Keratinocyte (primary cell): ENCODE measurements around the gene LYPD1. TPM values are rescaled to one million over a fixed set of nuclear protein-coding genes. Genes with fewer than 3 reads are reported as not detected.

Source experiments
- DNase-seq: peaks from one replicate; pipeline ENCODE4 v3.0.0-alpha.2; 2011; ENCODE audit warnings: low read depth, missing footprints, low spot score
- FAIRE-seq: peaks from 2 replicates; lab custom pipeline; 2011; peaks lifted over from hg19 to GRCh38; lab: Jason Lieb, UNC
- H2AFZ ChIP-seq: 2 replicates; pipeline ENCODE4 v1.6.0; 2012; ENCODE audit warnings: low read length, control low read depth, inconsistent platforms; ENCODE audit not compliant: control insufficient read depth
- H3K27ac ChIP-seq: 2 replicates; pipeline ENCODE4 v1.5.1; 2011; ENCODE audit warnings: low read length; ENCODE audit not compliant: control insufficient read depth, insufficient read depth
- H3K27me3 ChIP-seq: 3 replicates; pipeline ENCODE4 v1.6.0; 2011; ENCODE audit warnings: low read length; ENCODE audit not compliant: control insufficient read depth, insufficient read depth; ENCODE audit errors: extremely low read depth
- H3K36me3 ChIP-seq, 2 experiments: 2 replicates in 1 of 2; 3 replicates in 1 of 2; pipeline ENCODE4 v1.5.1; 2011; ENCODE audit warnings: low read length in 2 of 2, mild to moderate bottlenecking in 1 of 2; ENCODE audit not compliant: control insufficient read depth in 2 of 2, insufficient read depth in 2 of 2; ENCODE audit errors: extremely low read depth in 1 of 2
- H3K4me1 ChIP-seq: 3 replicates; pipeline ENCODE4 v1.5.1; 2011; ENCODE audit warnings: low read length; ENCODE audit not compliant: control insufficient read depth, insufficient read depth; ENCODE audit errors: extremely low read depth
- H3K4me2 ChIP-seq: 3 replicates; pipeline ENCODE4 v1.6.0; 2011; ENCODE audit warnings: low read depth, low read length; ENCODE audit not compliant: control insufficient read depth, insufficient read depth; ENCODE audit errors: extremely low read depth
- H3K4me3 ChIP-seq, 3 experiments: fragments of 200-600 bp in 1 of 3; sonication (generic) in 1 of 3; 2 replicates in 2 of 3; 3 replicates in 1 of 3; pipeline ENCODE4 v1.5.1; 2011 to 2016; ENCODE audit warnings: low read length in 3 of 3, mild to moderate bottlenecking in 3 of 3, control low read depth in 2 of 3, inconsistent platforms in 1 of 3, low read depth in 1 of 3, mixed read lengths in 1 of 3, mixed run types in 1 of 3, moderate library complexity in 1 of 3; ENCODE audit not compliant: control insufficient read depth in 2 of 3, insufficient read depth in 2 of 3; ENCODE audit errors: extremely low read depth in 1 of 3
- H3K79me2 ChIP-seq: 2 replicates; pipeline ENCODE4 v1.6.0; 2012; ENCODE audit warnings: low read length; ENCODE audit not compliant: control insufficient read depth, insufficient read depth
- H3K9ac ChIP-seq: 3 replicates; pipeline ENCODE4 v1.6.0; 2011; ENCODE audit warnings: low read length; ENCODE audit not compliant: control insufficient read depth, insufficient read depth; ENCODE audit errors: extremely low read depth
- H3K9me1 ChIP-seq: 3 replicates; pipeline ENCODE4 v1.6.0; 2011; ENCODE audit warnings: low read length; ENCODE audit not compliant: control insufficient read depth, insufficient read depth; ENCODE audit errors: extremely low read depth
- H3K9me3 ChIP-seq: 2 replicates; pipeline ENCODE4 v1.5.1; 2012; ENCODE audit warnings: low read depth, low read length; ENCODE audit not compliant: control insufficient read depth
- H4K20me1 ChIP-seq: 3 replicates; pipeline ENCODE4 v1.6.0; 2011; ENCODE audit warnings: low read length; ENCODE audit not compliant: control insufficient read depth, insufficient read depth; ENCODE audit errors: extremely low read depth
- CTCF ChIP-seq, 3 experiments: IDR thresholded peaks in 1 of 3; conservative IDR thresholded peaks in 1 of 3; optimal IDR thresholded peaks in 1 of 3; 2 replicates in 2 of 3; 3 replicates in 1 of 3; pipeline versions ENCODE3 to v1.5.1; 2011; ENCODE audit warnings: low read length in 3 of 3, mild to moderate bottlenecking in 3 of 3, moderate library complexity in 2 of 3, control low read depth in 1 of 3, inconsistent platforms in 1 of 3; ENCODE audit not compliant: insufficient read depth in 2 of 3; ENCODE audit errors: extremely low read depth in 1 of 3
- EZH2 ChIP-seq: IDR thresholded peaks from one replicate; pipeline ENCODE4 v1.6.1; 2012; ENCODE audit warnings: inconsistent platforms, mild to moderate bottlenecking, low read length, moderate library complexity
- dilution Hi-C: fragments of 300-500 bp; cut with MboI; formaldehyde crosslinking; loops from one replicate; pipeline ENCODE4 v1.7.0; 2020; ENCODE audit warnings: low sequenced_read_pairs; ENCODE audit not compliant: extremely low pct_ligation_motif_present
- polyA plus RNA-seq, 5 experiments: library from polyadenylated mRNA; depleted of rRNA in 3 of 5; stranded (reverse) in 3 of 5; stranded (forward) in 1 of 5; unstranded in 1 of 5; fragments of >200 nt; gene quantifications; 1 replicate in 1 of 5; 2 replicates in 3 of 5; 3 replicates in 1 of 5; pipeline versions ENCODE4 v1.2.1 to v1.2.3, GENCODE V29; 2011 to 2012; ENCODE audit warnings: missing spikeins in 2 of 5, low read depth in 1 of 5, low replicate concordance in 1 of 5

Gene LYPD1
- polyA plus RNA-seq, 1 donor (not counting 4 experiments of a cell fraction or from before 2014, with no cell fraction given): 0.03 TPM

- Histone ChIP-seq H3K79me2 (no peaks in the 10 kb centered on the region), H3K4me1 (no peaks in the 10 kb centered on the region), H3K27ac (no peak overlapping the region), H3K9me1 (no peaks in the 10 kb centered on the region), H3K36me3 (no peaks in the 10 kb centered on the region), H2AFZ (no peak overlapping the region), H3K9ac (no peak overlapping the region), H4K20me1 (no peaks in the 10 kb centered on the region), H3K9me3 (no peaks in the 10 kb centered on the region), H3K4me2 (no peak overlapping the region), H3K4me3 (no peak overlapping the region), H3K27me3 (no peaks in the 10 kb centered on the region)
- TF ChIP-seq EZH2 (no peak), CTCF (optimal IDR thresholded peaks at IDR 0.05 in 1 of 3, IDR thresholded peaks at IDR 0.05 in 1 of 3, conservative IDR thresholded peaks at IDR 0.05 in 1 of 3; ENCODE audit: extremely low read depth in 1 of 3, insufficient read depth in 2 of 3, low read length in 3 of 3) (no peak)
- no peak for FAIRE-seq
- dilution Hi-C loops: no loop called here
- DNase-seq: no peak
Observed at GRCh38 chr2:132691556-132691955, 21.6 kb upstream of the LYPD1 start.

GRCh38 chr2:132690664-132691303 lies 20.8 kb upstream of the LYPD1 start:
- Histone ChIP-seq H3K27me3 (no peaks in the 10 kb centered on the region), H3K9me3 (no peaks in the 10 kb centered on the region), H4K20me1 (no peaks in the 10 kb centered on the region), H3K79me2 (no peaks in the 10 kb centered on the region), H3K27ac (no peak overlapping the region), H3K9me1 (no peaks in the 10 kb centered on the region), H3K4me1 (no peaks in the 10 kb centered on the region), H3K9ac (no peak overlapping the region), H3K4me2 (no peak overlapping the region), H2AFZ (no peak overlapping the region), H3K4me3 (no peak overlapping the region), H3K36me3 (no peaks in the 10 kb centered on the region)
- no peak for DNase-seq
- dilution Hi-C loops: no loop called here
- FAIRE-seq: no peak
- no peak for TF ChIP-seq CTCF (optimal IDR thresholded peaks at IDR 0.05 in 1 of 3, IDR thresholded peaks at IDR 0.05 in 1 of 3, conservative IDR thresholded peaks at IDR 0.05 in 1 of 3; ENCODE audit: extremely low read depth in 1 of 3, insufficient read depth in 2 of 3, low read length in 3 of 3)
- TF ChIP-seq EZH2: no peak
